HG03521 (cell line): ENCODE measurements around the gene NKG7.

Source experiments
- ATAC-seq: cut with Tn5 transposase; IDR thresholded peaks from one replicate; pipeline ENCODE4 v1.9.1; 2021; ENCODE audit warnings: mild to moderate bottlenecking, moderate library complexity; ENCODE audit not compliant: unreplicated experiment

The NKG7 gene

GRCh38 chr19:51338563-51339312, 33.7 kb downstream of the NKG7 start:
- ATAC-seq, result peak; percentile 38

- ATAC-seq, result no peak
Measured at GRCh38 chr19:51337861-51338562, 34.4 kb downstream of the NKG7 start.

- no peak for ATAC-seq
Measured at GRCh38 chr19:51337141-51337860, 35.2 kb downstream of the NKG7 start.

GRCh38 chr19:51333836-51334460, 38.5 kb downstream of the NKG7 start:
- no peak for ATAC-seq

DNA sequence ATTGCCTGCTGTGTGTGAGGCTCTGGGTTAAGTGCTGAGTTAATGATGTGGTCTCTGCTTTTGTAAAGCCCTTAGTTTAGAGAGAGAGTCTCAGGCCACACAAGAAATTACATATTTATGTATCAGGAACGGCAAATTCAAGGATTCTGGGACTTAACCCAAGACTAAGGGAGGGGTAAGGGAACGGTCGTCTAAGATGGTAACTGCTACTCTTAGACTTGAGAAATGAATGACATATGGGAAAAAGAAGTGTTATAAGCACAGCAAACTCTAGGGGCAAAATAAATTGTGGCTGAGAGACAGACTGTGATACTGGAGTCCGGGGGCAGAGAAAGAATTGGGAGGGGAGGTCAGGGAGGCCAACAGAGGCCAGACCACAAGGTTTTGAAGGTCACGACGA, 40.7 kb downstream of the NKG7 start:
- no peak for ATAC-seq

GRCh38 chr19:51331193-51331592, 41.3 kb downstream of the NKG7 start:
- no peak for ATAC-seq

DNA sequence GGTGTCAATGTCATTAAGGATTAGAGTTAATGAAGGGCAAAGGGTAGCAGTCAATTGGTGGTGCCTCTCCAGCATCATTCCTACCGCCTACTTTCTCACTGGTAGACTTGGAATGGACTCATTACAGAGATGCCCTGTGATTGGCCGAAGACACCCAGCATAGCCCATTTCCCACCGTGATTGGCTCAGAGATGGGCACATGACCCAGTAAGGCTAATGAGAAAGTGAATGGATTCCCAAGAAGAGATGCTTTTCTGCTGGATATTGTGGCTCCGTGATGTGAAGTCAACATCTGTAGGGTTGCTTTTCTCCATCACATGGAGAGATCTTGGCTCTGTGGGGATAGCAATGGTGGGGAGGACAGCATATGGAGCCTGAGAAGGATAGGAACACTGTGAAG, 42.1 kb downstream of the NKG7 start:
- no peak for ATAC-seq

- no peak for ATAC-seq
Measured at GRCh38 chr19:51329411-51329810, 43.0 kb downstream of the NKG7 start.

- no peak for ATAC-seq
Measured at GRCh38 chr19:51327066-51328001, 45.1 kb downstream of the NKG7 start.

- ATAC-seq, result no peak
Measured at GRCh38 chr19:51326216-51327065, 46.0 kb downstream of the NKG7 start.

- no peak for ATAC-seq
Measured at GRCh38 chr19:51325161-51325976, 47.1 kb downstream of the NKG7 start.

DNA sequence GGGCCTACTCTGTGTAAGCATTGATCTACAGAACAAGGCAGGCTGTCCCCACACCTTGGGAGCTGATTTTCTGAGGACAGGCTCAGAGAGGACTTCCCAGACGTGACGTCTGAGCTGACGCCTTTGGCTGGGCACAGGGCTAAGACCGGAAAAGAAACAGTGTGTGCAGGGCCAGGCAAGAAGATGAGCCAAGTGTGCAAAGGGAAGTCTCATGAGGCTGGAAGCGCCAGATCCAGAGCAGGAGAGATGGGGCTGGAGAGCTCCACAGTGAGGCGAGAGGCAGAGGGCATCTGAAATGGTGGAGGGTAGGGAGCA, 48.3 kb downstream of the NKG7 start:
- ATAC-seq, result no peak

DNA sequence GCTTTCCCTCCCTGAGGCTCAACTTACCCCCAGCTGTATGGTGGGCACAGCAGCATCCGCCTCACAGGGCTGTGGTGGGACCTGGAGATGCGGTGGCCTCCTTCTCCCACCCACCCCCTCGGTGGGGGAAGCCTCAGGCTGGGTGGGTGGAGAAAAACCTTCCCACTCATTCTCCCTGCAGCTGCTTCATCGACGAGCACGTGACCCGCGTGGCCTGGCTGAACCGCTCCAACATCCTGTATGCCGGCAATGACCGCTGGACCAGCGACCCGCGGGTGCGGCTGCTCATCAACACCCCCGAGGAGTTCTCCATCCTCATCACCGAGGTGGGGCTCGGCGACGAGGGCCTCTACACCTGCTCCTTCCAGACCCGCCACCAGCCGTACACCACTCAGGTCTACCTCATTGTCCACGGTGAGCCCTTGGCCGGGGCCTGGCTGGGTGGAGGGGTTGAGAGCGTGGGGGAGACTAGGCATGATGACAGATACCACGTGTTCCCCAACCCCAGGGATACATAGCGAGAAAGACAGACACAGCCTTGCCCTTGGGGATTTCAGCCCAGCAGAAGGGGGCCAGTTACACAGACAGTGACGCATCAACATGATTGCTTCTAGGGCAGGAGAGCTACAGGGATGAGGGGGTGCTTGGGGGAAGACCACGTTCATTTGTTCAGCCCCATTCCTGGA, 48.8 kb downstream of the NKG7 start:
- ATAC-seq, result no peak

DNA sequence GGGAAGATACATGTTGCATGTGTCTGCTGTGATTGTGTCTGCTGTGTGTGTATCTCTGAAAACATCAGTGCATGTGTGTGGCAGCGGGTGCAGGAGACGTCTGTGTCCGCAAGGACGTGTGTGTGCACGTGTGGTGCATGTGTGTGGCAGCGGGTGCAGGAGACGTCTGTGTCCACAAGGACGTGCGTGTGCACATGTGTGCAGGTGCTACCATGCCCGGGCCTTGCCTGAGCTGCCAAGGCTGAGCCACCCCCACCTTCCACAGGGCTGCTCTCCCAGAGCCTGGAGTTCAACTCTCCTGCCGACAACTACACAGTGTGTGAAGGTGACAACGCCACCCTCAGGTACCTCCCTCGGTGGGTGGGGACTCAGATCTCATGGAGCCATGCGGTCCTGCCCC, 50.7 kb downstream of the NKG7 start:
- ATAC-seq, result no peak
